HuH-7 (cell line): Measurements from ENCODE around the gene TMEM147.

Experiments used
- DNase-seq: peaks from one replicate; pipeline ENCODE4 v3.0.0; 2011; ENCODE audit warnings: low spot score

The TMEM147 gene

DNA sequence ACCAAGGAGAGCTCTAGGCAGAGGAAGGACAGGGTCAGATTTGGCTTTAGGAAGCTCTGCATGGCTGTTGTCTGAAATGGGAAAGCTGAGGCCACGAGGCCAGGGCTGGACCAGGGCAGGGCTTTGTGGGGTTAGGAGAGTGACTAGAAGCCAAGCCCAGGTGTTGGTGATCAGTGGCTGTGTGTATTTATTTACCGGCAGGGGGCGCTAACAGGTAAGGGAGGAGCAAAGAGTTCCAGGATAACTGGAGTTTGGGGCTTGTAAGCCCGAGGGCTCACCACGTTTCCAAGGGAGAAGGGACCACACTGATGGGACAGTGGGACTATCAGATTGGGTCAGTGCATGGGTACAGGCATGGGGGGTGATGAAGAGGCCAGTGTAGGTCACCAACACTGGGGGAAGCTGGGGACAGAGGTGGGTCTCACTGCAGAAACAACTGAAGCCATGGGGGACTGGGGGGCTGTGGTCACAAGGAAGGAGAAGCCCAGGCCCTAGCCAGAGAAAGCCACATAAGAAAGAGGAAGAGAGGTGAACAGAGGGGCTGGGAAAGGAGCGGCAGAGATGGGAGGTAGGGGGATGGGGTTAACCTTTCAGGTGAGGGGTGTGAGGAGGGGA, 3.9 kb downstream of the TMEM147 start:
- DNase-seq = peak; percentile 96

DNA sequence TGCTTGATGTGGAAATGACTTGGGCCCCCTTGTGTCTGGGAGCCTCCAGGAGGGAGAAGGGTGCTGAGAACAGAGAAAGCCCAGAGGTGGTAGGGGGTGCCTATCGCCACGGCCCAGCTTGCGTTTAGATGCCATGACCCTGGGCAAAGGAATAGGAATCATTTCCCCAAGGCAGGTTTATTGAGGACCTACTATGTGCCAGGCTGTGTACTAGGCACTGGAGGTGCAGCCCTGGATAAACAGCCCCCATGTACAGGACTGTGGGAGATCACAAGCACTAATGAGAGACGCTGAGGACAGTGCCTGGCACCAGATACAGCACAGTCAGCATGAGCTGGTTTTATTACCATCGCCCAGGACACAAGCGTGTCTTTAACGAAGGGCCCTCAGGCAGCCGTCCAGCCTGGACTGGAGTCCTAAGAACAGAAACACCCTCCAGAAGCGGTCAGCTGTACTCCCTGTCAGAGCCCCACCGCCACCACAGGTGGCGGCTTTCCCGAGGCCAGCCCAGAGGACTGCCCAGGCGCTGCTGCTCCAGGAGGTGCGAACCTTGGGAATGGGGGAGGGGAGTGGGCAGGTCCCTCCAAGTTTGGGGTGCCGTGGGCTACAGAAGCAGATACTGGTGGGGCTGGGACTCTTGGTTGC, 4.6 kb downstream of the TMEM147 start:
- no peak for DNase-seq

GRCh38 chr19:35551091-35551810, 5.8 kb downstream of the TMEM147 start:
- DNase-seq = no peak

GRCh38 chr19:35552534-35553384, 7.3 kb downstream of the TMEM147 start:
- DNase-seq = no peak

GRCh38 chr19:35553385-35554000, 8.1 kb downstream of the TMEM147 start:
- DNase-seq = no peak

DNA sequence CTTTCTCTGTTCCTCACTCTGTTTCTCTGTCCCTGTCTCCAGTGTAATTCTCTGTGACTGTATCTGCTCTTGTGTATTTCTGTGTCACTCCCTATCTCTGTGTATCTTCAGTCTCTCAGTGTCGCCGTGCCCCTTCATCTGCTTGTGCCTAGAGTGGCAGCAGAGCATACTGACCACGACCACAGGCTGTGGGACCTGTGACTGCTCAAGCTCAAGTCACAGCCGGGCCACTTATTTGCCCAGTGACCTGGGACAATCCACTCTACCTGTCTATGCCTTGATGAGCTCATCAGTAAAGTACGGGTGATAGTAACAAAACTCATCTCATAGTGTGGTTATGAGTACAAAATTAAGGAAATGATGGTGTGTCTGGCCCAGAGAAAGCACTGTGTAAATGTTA, 8.7 kb downstream of the TMEM147 start:
- DNase-seq = no peak

- peak; percentile 90 for DNase-seq
Measured at GRCh38 chr19:35555301-35556005, 10.0 kb downstream of the TMEM147 start.

GRCh38 chr19:35556025-35556590, 10.7 kb downstream of the TMEM147 start:
- no peak for DNase-seq

DNA sequence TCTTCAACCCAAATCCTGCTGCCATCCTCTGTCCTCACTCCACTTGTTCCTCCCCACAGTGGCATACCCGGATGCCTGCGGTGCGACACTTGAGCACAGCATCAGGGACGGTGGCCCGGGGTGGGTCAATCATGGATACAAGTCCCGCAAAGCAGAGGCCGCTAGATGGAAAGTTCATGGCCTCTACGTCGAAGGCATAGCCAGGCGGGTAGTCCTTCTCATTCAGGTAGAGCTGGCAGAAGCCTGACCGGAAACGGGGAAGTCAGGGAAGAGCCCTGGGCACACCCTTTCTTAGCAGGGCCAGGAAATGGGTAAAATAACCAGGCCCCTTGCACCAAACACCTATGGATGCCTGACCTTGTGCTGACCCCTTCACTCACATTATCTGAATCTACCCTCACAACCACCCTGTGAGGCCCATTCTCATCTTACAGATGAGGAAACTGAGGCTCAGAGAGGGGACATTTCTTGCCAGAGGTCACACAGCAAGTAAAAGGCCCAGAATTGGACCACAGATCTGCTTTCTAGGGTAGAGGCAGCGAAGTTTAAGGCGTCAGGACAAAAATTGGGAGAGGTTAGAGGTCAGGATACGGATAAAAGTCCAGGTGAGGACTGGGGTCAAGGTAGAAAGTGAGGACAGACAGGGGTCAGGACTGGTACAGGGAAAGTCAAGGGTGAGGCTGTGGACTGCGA, 11.6 kb downstream of the TMEM147 start:
- DNase-seq = no peak

GRCh38 chr19:35557539-35558399, 12.3 kb downstream of the TMEM147 start:
- peak; percentile 86 for DNase-seq

DNA sequence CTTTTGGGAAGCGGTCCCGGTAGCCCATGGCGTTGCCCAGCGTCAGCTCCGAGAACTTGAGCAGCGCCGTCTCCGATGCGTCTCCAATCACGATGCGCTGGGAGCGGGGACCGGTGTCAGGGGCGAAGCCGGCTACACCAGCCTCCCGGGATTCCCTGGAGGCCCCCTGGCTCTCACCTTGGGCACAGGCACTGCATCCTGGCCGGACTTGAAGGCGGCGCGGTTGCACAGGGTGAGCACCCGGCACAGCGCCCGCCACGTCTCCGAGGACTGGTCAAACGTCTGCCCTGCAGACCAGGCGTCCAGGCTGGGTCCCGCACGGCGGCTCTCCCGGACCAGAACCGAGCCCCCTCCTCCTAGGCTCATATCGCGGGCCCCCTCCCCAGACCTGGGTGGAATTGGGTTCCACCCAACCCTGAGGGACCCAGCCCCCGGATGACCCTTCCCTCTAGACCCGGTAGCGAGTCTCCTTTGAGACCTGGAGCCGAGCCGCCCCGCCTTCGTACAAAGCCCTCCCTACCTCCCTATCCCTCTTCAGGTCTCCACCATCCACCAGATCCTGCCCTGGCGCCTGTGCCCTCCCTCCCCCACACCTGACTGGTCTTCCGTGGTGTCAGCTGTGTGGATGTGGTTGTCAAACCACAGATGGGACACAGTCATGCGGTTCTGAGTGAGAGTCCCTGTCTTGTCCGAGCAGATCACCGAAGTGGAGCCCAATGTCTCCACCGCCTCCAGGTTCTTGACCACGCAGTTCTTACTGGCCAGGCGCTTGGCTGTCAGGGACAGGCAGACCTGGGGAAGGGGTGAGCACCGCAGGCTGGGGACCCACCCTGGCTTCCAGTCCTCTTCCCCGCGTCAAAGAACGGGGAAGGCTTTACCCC, 13.2 kb downstream of the TMEM147 start:
- DNase-seq = no peak

DNA sequence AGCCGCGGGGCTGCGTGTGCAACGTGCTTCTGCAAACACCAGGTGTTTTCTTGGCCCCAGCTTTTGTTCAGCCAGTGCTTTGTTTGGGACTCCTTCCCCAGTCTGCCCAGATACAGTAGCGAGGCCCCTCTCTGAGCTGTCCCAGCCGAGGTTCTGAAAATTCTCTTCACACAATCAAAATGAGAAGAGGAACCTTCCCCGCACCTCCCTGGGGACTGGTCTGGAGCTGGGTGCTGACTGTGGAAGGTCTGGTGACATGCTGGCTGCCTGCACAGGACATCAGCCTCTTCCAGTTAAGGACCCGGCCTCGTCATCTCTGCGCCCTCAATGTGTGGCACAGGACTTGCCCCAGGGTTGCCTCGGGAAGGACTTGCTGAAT, 13.8 kb downstream of the TMEM147 start:
- no peak for DNase-seq

DNA sequence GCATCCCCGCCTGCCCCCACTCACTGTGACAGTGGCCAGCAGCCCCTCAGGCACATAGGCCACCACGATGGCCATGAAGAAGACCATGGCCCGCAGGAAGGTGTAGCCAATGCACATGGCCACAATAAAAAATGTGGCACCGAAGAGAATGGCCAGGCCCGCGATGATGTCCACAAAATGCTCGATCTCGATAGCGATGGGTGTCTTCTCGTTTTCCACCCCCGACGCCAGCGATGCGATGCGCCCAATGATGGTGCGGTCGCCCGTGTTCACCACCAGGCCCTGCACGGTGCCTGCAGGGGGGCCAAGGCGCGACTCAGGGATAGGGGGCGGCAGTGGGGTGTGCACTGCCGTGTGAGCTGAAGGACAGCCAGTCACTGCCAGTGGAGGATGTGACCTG, 14.4 kb downstream of the TMEM147 start:
- no peak for DNase-seq

GRCh38 chr19:35560271-35560670, 14.8 kb downstream of the TMEM147 start:
- DNase-seq = no peak

DNA sequence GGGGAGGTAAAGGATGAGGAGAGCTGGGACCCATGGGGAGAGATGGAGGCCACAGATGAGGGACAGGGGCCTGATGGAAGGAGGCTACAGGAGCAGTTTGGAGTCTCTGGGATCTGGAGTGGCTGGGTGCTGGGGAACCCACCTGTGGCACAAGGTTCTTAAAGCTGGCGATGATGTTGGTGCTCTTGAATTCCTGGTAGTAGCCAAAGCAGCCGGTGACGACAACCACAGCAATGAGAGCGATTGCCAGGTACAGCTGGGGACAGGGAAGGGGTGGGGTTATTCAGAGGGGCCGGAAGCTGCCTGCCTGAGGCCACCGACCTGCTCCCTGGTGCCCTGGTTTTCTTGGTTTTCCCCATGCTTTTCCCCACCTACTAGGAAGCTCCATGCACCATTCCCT, 15.3 kb downstream of the TMEM147 start:
- no peak for DNase-seq

- DNase-seq = no peak
Measured at GRCh38 chr19:35561436-35561835, 16.0 kb downstream of the TMEM147 start.

- DNase-seq = no peak
Measured at GRCh38 chr19:35562336-35562735, 16.9 kb downstream of the TMEM147 start.

GRCh38 chr19:35562776-35563175, 17.4 kb downstream of the TMEM147 start:
- DNase-seq = no peak
